Measurements from ENCODE around the gene GLIS1. TPM values are rescaled to one million over a fixed set of nuclear protein-coding genes. Genes with fewer than 3 reads are reported as not detected.

The GLIS1 gene
- polyA plus RNA-seq, 4 donors: 2.1 to 3.6 (median 2.6) TPM

- DNase-seq (ENCODE audit: low read depth in 4 of 4, low spot score in 3 of 4): no peak
These were observed 261.1 kb downstream of the GLIS1 start for GRCh38 chr1:53477651-53478501.

- no peak for DNase-seq (ENCODE audit: low read depth in 4 of 4, low spot score in 3 of 4)
These were observed 262.4 kb downstream of the GLIS1 start for GRCh38 chr1:53476579-53476978.

GRCh38 chr1:53475664-53476063 is 263.3 kb downstream of the GLIS1 start:
- DNase-seq (ENCODE audit: low read depth in 4 of 4, low spot score in 3 of 4): no peak

GRCh38 chr1:53473463-53473862 is 265.5 kb downstream of the GLIS1 start:
- no peak for DNase-seq (ENCODE audit: low read depth in 4 of 4, low spot score in 3 of 4)

GRCh38 chr1:53471000-53471399 is 268.0 kb downstream of the GLIS1 start:
- no peak for DNase-seq (ENCODE audit: low read depth in 4 of 4, low spot score in 3 of 4)

- DNase-seq (ENCODE audit: low read depth in 4 of 4, low spot score in 3 of 4): no peak
These were observed 268.4 kb downstream of the GLIS1 start for GRCh38 chr1:53470584-53470983.

- peak; percentile 59 to 68 (median 64) for DNase-seq (ENCODE audit: low read depth in 4 of 4, low spot score in 3 of 4)
These were observed 268.8 kb downstream of the GLIS1 start for GRCh38 chr1:53470155-53470554.

- DNase-seq (ENCODE audit: low read depth in 4 of 4, low spot score in 3 of 4): no peak
These were observed 269.6 kb downstream of the GLIS1 start for GRCh38 chr1:53469373-53469772.

GRCh38 chr1:53468374-53468773 is 270.6 kb downstream of the GLIS1 start:
- DNase-seq (ENCODE audit: low read depth in 4 of 4, low spot score in 3 of 4): no peak

GRCh38 chr1:53467391-53467790 is 271.6 kb downstream of the GLIS1 start:
- DNase-seq (ENCODE audit: low read depth in 4 of 4, low spot score in 3 of 4): no peak

GRCh38 chr1:53465023-53465957 is 273.7 kb downstream of the GLIS1 start:
- no peak for DNase-seq (ENCODE audit: low read depth in 4 of 4, low spot score in 3 of 4)

GRCh38 chr1:53463961-53464899 is 274.7 kb downstream of the GLIS1 start:
- DNase-seq (ENCODE audit: low read depth in 4 of 4, low spot score in 3 of 4): no peak

GRCh38 chr1:53462769-53463501 is 276.0 kb downstream of the GLIS1 start:
- no peak for DNase-seq (ENCODE audit: low read depth in 4 of 4, low spot score in 3 of 4)

- no peak for DNase-seq (ENCODE audit: low read depth in 4 of 4, low spot score in 3 of 4)
These were observed 276.8 kb downstream of the GLIS1 start for GRCh38 chr1:53462193-53462592.

- no peak for DNase-seq (ENCODE audit: low read depth in 4 of 4, low spot score in 3 of 4)
These were observed 277.5 kb downstream of the GLIS1 start for GRCh38 chr1:53461323-53462044.

GRCh38 chr1:53460666-53461322 is 278.2 kb downstream of the GLIS1 start:
- DNase-seq (ENCODE audit: low read depth in 4 of 4, low spot score in 3 of 4): no peak

- DNase-seq (ENCODE audit: low read depth in 4 of 4, low spot score in 3 of 4): no peak
These were observed 278.7 kb downstream of the GLIS1 start for GRCh38 chr1:53460211-53460634.

Data from right renal pelvis (tissue), 4 donors.